GM12872 (cell line): ENCODE results near the gene ZDHHC5.

ENCODE experiments used
- CTCF ChIP-seq: IDR thresholded peaks from 3 replicates; pipeline ENCODE4 v1.5.1; 2011; ENCODE audit warnings: low read depth, mild to moderate bottlenecking, low read length, moderate library complexity; ENCODE audit not compliant: insufficient read depth

The ZDHHC5 gene

DNA sequence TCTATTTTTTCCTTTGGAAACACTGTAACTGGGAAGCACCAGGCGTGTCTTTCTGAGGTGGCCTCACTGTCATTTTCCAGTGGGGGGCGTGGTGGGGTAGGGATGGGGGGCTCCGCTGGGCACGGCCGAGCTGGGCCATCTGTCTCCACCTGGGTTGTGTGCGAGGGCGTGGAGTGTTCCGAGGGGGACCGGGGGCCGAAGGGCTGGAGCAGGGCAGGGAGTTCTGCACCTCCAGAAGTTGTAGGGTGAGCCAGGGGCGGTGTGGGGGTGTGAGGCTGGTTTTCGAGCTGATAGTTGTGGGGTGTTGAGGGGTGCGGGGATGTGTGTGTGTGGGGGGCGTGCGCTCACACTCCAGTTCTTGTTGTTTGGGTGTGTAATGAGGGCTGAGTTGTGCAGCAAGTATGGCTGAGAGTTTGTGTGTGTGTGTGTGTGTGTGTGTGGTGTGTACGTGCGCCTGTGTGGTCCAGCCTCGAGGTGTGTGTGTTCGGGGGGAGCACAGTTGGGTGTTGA lies 29.0 kb upstream of the ZDHHC5 start:
- no peak for TF ChIP-seq CTCF

DNA sequence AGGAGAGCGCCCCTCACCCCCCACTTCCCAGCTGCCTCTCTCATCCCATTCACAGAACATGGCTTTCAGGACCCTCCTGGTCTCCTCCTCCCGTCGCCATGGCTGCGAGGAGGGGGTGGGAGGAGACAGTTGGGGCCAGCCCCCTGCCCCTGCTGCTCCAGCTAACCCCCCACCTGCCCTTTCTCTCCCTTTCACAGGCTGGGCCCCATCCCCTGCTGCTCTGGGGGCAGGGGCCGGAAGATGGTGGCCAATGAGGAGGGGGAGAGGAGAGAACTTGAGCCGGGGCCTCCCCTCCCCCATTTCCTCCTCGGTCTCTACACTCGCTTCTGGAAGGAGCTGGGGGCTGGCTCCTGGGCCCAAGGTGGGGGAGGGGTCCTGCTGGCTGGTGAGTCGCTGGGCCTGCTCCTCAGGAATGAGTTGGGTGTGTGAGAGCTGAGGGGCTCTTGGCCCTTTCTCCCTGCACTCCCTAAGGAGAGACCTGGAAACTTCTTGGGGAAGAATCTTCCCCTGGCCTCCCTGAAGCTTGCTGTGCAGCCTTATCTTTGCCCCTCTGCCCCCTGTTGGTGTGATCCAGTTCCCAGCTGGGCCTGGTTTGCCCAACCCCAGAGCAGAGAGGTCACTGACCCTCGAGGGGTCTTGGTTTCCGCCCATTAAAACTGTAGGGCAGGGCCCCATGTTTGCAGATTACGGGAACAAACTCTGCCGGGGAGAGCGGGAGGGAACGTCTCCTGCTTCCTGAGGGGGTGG lies 28.4 kb upstream of the ZDHHC5 start:
- TF ChIP-seq CTCF: no peak

- no peak for TF ChIP-seq CTCF
Observed at GRCh38 chr11:57640068-57640800, 27.7 kb upstream of the ZDHHC5 start.

GRCh38 chr11:57641011-57641807 lies 26.7 kb upstream of the ZDHHC5 start:
- TF ChIP-seq CTCF: peak; percentile 60

DNA sequence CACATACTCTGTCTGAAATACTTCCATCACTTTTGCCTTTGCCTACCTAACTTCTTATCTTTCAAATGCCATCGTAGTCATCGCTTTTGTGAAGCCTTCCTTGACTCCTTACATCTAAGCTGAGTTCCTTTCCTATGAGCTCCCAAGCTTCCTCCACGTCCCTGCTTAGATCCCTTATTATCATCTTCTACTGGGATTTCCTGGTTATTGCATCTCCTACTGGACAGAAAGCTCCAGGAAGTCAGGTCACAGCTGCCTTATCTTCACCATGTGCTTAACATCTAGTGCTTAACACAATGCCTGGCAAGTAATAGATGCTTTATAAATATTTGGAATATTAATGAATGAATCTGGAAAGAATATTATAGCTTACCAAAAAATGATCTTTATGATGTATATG lies 24.1 kb upstream of the ZDHHC5 start:
- TF ChIP-seq CTCF: no peak

DNA sequence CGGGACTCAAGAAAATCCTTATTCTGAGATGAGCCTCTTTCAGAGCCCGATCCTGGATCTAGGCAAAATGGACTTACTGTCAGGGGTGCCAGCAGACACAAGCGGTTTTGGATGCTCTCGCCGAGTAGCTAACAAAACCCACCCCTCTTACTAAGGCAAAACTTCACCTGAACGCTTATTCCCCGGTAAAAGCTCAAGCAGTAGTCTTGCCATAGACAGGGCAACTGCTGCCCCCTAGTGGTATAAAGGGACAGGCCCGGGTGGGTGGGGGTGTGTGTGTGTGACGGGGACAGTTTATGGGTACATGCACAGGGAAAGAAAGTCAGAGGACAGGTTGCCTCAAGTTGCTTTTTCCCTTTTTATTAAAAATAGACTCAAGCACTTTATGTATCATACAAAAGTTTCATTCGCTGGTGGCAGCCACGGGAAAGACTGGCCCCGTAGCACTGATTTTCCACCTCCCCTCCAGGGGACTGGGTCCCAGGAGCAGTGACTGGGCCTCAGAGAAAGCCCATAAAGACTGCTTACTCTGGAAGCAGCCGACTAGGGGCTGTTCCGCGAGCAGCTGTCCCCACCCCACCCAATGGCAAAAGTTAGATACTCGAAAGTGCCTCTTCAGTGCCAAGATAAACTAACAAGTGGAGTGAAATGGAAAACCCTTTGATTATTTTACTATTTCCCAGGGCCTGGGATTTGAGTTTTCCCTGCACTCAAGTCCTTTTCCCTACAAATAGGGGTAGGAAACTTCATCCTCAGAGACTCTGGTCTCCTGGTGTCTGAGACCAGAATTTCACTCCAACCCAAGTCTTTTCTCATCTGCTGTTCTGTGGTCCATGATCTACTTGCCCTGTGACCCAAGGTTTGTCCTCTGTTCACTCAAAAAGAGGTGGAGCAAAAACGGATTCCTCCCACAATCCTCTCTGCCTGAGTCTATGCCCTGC lies 22.9 kb upstream of the ZDHHC5 start:
- TF ChIP-seq CTCF: peak; percentile 86
